ENCODE data around the gene NHP2. TPM values are rescaled to one million over a fixed set of nuclear protein-coding genes. Genes with fewer than 3 reads are reported as not detected.

NHP2 gene
- total RNA-seq, 1 experiment from 2014 or later = 232 TPM

GRCh38 chr5:178108966-178109365 lies 44.7 kb downstream of the NHP2 start:
- Histone ChIP-seq H3K9me3 (ENCODE audit: low read depth, low read length, poor library complexity, severe bottlenecking) (no peaks in the 10 kb centered on the region), H3K36me3 (ENCODE audit: insufficient read depth, low read length, poor library complexity, severe bottlenecking) (no peaks in the 10 kb centered on the region), H3K4me3 (ENCODE audit: low read depth, low read length, poor library complexity, severe bottlenecking) (no peak overlapping the region), H3K27ac (ENCODE audit: low read depth, low read length, poor library complexity, severe bottlenecking) (no peak overlapping the region), H3K27me3 (replicated peaks; ENCODE audit: insufficient read depth, low read depth, low read length, poor library complexity) (no peaks in the 10 kb centered on the region), H3K4me1 (ENCODE audit: insufficient read depth, low read length, poor library complexity, severe bottlenecking) (no peaks in the 10 kb centered on the region)
- intact Hi-C loops (cut with micrococcal nuclease; ENCODE audit: unreplicated experiment) = no loop called here
- DNase-seq (ENCODE audit: low spot score) = no peak
- TF ChIP-seq CTCF (conservative IDR thresholded peaks at IDR 0.05; ENCODE audit: low read depth, low read length) = no peak
- TF ChIP-seq EZH2 (IDR thresholded peaks at IDR 0.05; ENCODE audit: borderline replicate concordance, low read depth, low read length, poor library complexity, severe bottlenecking) = no peak
- ChIA-PET CTCF (no interaction called here), POLR2A (ENCODE audit: low non-redundant PET) (no interaction called here)
- no TSS peak for BruUV-seq (replicated peaks)

- BruUV-seq (replicated peaks) = no TSS peak
- POLR2A ChIA-PET (ENCODE audit: low non-redundant PET) = no interaction called here
- no peaks in the 10 kb centered on the region for H3K9me3 ChIP-seq (ENCODE audit: low read depth, low read length, poor library complexity, severe bottlenecking)
- intact Hi-C loops (cut with micrococcal nuclease; ENCODE audit: unreplicated experiment) = no loop called here
- no peak for TF ChIP-seq EZH2 (IDR thresholded peaks at IDR 0.05; ENCODE audit: borderline replicate concordance, low read depth, low read length, poor library complexity, severe bottlenecking)
- no peak for TF ChIP-seq CTCF (conservative IDR thresholded peaks at IDR 0.05; ENCODE audit: low read depth, low read length)
- no peak for DNase-seq (ENCODE audit: low spot score)
- H3K36me3 ChIP-seq (ENCODE audit: insufficient read depth, low read length, poor library complexity, severe bottlenecking) = no peaks in the 10 kb centered on the region
- no peaks in the 10 kb centered on the region for H3K27me3 ChIP-seq (replicated peaks; ENCODE audit: insufficient read depth, low read depth, low read length, poor library complexity)
- CTCF ChIA-PET = no interaction called here
- no peak overlapping the region for H3K4me3 ChIP-seq (ENCODE audit: low read depth, low read length, poor library complexity, severe bottlenecking)
- no peak overlapping the region for H3K27ac ChIP-seq (ENCODE audit: low read depth, low read length, poor library complexity, severe bottlenecking)
- H3K4me1 ChIP-seq (ENCODE audit: insufficient read depth, low read length, poor library complexity, severe bottlenecking) = no peaks in the 10 kb centered on the region
Observed at GRCh38 chr5:178108446-178108845, 45.2 kb downstream of the NHP2 start.

- POLR2A ChIA-PET (ENCODE audit: low non-redundant PET) = no interaction called here
- H3K27ac ChIP-seq (ENCODE audit: low read depth, low read length, poor library complexity, severe bottlenecking) = no peak overlapping the region
Observed at GRCh38 chr5:178107756-178108310, 45.9 kb downstream of the NHP2 start.

More at GRCh38 chr5:178107756-178108310, 45.9 kb downstream of the NHP2 start:
- no peak for DNase-seq (ENCODE audit: low spot score)
- no peaks in the 10 kb centered on the region for H3K9me3 ChIP-seq (ENCODE audit: low read depth, low read length, poor library complexity, severe bottlenecking)
- no peak overlapping the region for H3K4me3 ChIP-seq (ENCODE audit: low read depth, low read length, poor library complexity, severe bottlenecking)
- no TSS peak for BruUV-seq (replicated peaks)
- intact Hi-C loops (cut with micrococcal nuclease; ENCODE audit: unreplicated experiment) = no loop called here
- CTCF ChIA-PET = no interaction called here
- TF ChIP-seq CTCF (conservative IDR thresholded peaks at IDR 0.05; ENCODE audit: low read depth, low read length) (no peak), EZH2 (IDR thresholded peaks at IDR 0.05; ENCODE audit: borderline replicate concordance, low read depth, low read length, poor library complexity, severe bottlenecking) (no peak)
- H3K27me3 ChIP-seq (replicated peaks; ENCODE audit: insufficient read depth, low read depth, low read length, poor library complexity) = no peaks in the 10 kb centered on the region
- no peaks in the 10 kb centered on the region for H3K4me1 ChIP-seq (ENCODE audit: insufficient read depth, low read length, poor library complexity, severe bottlenecking)
- no peaks in the 10 kb centered on the region for H3K36me3 ChIP-seq (ENCODE audit: insufficient read depth, low read length, poor library complexity, severe bottlenecking)

Measured in A673 (cell line).